Measurements from ENCODE around the gene CRHR2.

- TF ChIP-seq EZH2 (conservative IDR thresholded peaks at IDR 0.05; ENCODE audit: low read depth, low read length) (no peak), SETDB1 (CRISPR knock-in tag; IDR thresholded peaks at IDR 0.05; ENCODE audit: borderline replicate concordance) (no peak), NR2F2 (IDR thresholded peaks at IDR 0.05; ENCODE audit: borderline replicate concordance, low read depth) (no peak), ATF5 (CRISPR knock-in tag; IDR thresholded peaks at IDR 0.05; ENCODE audit: low read depth) (no peak), CAMTA2 (CRISPR knock-in tag; IDR thresholded peaks at IDR 0.05; ENCODE audit: borderline replicate concordance) (no peak)
- TF ChIP-seq, protein P1, sequence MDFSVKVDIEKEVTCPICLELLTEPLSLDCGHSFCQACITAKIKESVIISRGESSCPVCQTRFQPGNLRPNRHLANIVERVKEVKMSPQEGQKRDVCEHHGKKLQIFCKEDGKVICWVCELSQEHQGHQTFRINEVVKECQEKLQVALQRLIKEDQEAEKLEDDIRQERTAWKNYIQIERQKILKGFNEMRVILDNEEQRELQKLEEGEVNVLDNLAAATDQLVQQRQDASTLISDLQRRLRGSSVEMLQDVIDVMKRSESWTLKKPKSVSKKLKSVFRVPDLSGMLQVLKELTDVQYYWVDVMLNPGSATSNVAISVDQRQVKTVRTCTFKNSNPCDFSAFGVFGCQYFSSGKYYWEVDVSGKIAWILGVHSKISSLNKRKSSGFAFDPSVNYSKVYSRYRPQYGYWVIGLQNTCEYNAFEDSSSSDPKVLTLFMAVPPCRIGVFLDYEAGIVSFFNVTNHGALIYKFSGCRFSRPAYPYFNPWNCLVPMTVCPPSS (IDR thresholded peaks at IDR 0.05): no peak
- TF ChIP-seq, protein P2, sequence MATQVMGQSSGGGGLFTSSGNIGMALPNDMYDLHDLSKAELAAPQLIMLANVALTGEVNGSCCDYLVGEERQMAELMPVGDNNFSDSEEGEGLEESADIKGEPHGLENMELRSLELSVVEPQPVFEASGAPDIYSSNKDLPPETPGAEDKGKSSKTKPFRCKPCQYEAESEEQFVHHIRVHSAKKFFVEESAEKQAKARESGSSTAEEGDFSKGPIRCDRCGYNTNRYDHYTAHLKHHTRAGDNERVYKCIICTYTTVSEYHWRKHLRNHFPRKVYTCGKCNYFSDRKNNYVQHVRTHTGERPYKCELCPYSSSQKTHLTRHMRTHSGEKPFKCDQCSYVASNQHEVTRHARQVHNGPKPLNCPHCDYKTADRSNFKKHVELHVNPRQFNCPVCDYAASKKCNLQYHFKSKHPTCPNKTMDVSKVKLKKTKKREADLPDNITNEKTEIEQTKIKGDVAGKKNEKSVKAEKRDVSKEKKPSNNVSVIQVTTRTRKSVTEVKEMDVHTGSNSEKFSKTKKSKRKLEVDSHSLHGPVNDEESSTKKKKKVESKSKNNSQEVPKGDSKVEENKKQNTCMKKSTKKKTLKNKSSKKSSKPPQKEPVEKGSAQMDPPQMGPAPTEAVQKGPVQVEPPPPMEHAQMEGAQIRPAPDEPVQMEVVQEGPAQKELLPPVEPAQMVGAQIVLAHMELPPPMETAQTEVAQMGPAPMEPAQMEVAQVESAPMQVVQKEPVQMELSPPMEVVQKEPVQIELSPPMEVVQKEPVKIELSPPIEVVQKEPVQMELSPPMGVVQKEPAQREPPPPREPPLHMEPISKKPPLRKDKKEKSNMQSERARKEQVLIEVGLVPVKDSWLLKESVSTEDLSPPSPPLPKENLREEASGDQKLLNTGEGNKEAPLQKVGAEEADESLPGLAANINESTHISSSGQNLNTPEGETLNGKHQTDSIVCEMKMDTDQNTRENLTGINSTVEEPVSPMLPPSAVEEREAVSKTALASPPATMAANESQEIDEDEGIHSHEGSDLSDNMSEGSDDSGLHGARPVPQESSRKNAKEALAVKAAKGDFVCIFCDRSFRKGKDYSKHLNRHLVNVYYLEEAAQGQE (IDR thresholded peaks at IDR 0.05; ENCODE audit: borderline replicate concordance in 1 of 2, low read depth in 1 of 2, low read length in 2 of 2): no peak
- TF ChIP-seq, protein P3, sequence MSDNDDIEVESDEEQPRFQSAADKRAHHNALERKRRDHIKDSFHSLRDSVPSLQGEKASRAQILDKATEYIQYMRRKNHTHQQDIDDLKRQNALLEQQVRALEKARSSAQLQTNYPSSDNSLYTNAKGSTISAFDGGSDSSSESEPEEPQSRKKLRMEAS (IDR thresholded peaks at IDR 0.05): no peak
- TF ChIP-seq, protein P4, sequence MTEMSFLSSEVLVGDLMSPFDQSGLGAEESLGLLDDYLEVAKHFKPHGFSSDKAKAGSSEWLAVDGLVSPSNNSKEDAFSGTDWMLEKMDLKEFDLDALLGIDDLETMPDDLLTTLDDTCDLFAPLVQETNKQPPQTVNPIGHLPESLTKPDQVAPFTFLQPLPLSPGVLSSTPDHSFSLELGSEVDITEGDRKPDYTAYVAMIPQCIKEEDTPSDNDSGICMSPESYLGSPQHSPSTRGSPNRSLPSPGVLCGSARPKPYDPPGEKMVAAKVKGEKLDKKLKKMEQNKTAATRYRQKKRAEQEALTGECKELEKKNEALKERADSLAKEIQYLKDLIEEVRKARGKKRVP (CRISPR knock-in tag; IDR thresholded peaks at IDR 0.05): no peak
These were observed 5.3 kb upstream of the CRHR2 start for GRCh38 chr7:30687604-30688003.
